ENCODE results near the gene NTRK1. TPM values are rescaled to one million over a fixed set of nuclear protein-coding genes. Genes with fewer than 3 reads are reported as not detected.

NTRK1 gene
- total RNA-seq, 1 donor from 2014 or later = 6.6 TPM

GRCh38 chr1:156908955-156909354 is 48.3 kb downstream of the NTRK1 start:
- Mint-ChIP-seq H3K4me1 (ENCODE audit: unreplicated experiment) (peaks cover 12% of the 10 kb centered on the region), H3K27ac (no peak overlapping the region), H3K36me3 (no peaks in the 10 kb centered on the region), H3K9me3 (no peaks in the 10 kb centered on the region), H3K4me3 (no peak overlapping the region), H3K27me3 (peaks cover 31% of the 10 kb centered on the region)
- no peak for TF ChIP-seq CTCF (conservative IDR thresholded peaks at IDR 0.05)
- DNase-seq (ENCODE audit: extremely low spot score, unreplicated experiment) = no peak

DNA sequence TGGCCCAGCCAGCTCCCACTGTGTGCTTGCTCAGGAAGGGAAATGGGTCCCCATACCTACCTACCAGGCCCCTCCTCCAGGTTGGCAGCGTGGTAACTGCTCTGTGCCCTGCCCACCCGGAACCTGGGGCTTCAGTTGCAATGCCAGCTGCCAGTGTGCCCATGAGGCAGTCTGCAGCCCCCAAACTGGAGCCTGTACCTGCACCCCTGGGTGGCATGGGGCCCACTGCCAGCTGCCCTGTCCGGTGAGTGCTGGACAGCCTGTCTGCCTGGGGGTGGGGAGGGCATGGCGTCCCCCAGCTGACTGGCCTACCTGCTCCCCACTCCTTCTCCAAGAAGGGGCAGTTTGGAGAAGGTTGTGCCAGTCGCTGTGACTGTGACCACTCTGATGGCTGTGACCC is 49.0 kb downstream of the NTRK1 start:
- no peak overlapping the region for H3K4me3 Mint-ChIP-seq
- H3K36me3 Mint-ChIP-seq = no peaks in the 10 kb centered on the region
- no peak for DNase-seq (ENCODE audit: extremely low spot score, unreplicated experiment)
- no peak overlapping the region for H3K27ac Mint-ChIP-seq
- no peaks in the 10 kb centered on the region for H3K9me3 Mint-ChIP-seq
- TF ChIP-seq CTCF (conservative IDR thresholded peaks at IDR 0.05) = no peak
- H3K27me3 Mint-ChIP-seq = peaks cover 33% of the 10 kb centered on the region
- H3K4me1 Mint-ChIP-seq (ENCODE audit: unreplicated experiment) = peaks cover 9% of the 10 kb centered on the region

GRCh38 chr1:156910309-156910782 is 49.7 kb downstream of the NTRK1 start:
- peak; percentile 91 for TF ChIP-seq CTCF (conservative IDR thresholded peaks at IDR 0.05)
- Mint-ChIP-seq H3K4me3 (no peak overlapping the region), H3K27me3 (peaks cover 34% of the 10 kb centered on the region), H3K27ac (no peak overlapping the region), H3K9me3 (no peaks in the 10 kb centered on the region), H3K36me3 (no peaks in the 10 kb centered on the region), H3K4me1 (ENCODE audit: unreplicated experiment) (peaks cover 9% of the 10 kb centered on the region)
- no peak for DNase-seq (ENCODE audit: extremely low spot score, unreplicated experiment)

DNA sequence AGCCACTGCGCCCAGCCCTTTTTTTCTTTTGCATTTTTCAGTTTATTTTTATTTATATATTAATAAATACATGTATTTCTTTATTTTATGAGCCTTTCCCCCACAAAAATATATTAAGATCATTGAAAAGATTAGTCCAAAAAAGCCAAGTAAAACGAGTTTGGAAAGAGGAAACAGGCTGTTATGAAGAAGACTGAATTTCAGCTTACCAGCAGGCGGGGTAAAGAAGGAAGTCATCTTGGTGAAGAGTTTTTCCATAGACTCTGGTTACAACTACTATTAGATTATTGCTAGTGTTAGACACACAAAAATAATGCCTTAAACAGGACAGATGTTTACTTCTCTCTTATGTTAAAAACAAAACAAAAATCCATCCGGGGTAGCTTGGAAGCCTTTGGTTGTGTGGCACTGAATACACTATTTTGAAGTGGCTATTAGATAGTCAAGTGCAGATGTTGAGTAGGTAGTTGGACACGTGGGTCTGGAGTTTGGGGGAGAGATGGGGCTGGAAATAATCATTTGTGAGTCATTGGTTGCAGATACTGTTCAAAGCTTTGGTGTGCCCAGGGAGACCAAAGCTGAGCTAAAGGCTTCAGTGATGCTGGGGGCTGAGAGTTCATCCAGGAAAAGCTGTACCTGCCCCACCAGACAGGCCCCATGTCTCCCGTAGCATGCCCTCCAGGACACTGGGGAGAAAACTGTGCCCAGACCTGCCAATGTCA is 51.1 kb downstream of the NTRK1 start:
- Mint-ChIP-seq H3K4me3 (no peak overlapping the region), H3K27me3 (peaks cover 32% of the 10 kb centered on the region), H3K27ac (no peak overlapping the region), H3K4me1 (ENCODE audit: unreplicated experiment) (peaks cover 9% of the 10 kb centered on the region), H3K9me3 (no peaks in the 10 kb centered on the region), H3K36me3 (peaks cover 3% of the 10 kb centered on the region)
- DNase-seq (ENCODE audit: extremely low spot score, unreplicated experiment) = no peak
- no peak for TF ChIP-seq CTCF (conservative IDR thresholded peaks at IDR 0.05)

DNA sequence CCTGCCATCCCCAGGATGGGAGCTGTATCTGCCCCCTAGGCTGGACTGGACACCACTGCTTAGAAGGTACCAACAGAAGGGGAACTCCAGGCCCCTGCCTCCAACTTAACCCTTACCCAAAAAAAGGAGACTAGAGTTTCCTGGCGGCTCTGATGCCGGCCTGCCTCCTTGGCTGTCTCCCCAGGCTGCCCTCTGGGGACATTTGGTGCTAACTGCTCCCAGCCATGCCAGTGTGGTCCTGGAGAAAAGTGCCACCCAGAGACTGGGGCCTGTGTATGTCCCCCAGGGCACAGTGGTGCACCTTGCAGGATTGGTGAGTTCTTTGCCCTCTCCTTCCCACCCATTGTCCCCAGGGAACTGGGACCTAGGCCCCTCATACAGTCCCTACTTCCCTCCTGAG is 51.6 kb downstream of the NTRK1 start:
- peaks cover 5% of the 10 kb centered on the region for H3K4me1 Mint-ChIP-seq (ENCODE audit: unreplicated experiment)
- H3K27me3 Mint-ChIP-seq = peaks cover 28% of the 10 kb centered on the region
- no peak for TF ChIP-seq CTCF (conservative IDR thresholded peaks at IDR 0.05)
- H3K27ac Mint-ChIP-seq = no peak overlapping the region
- peaks cover 3% of the 10 kb centered on the region for H3K36me3 Mint-ChIP-seq
- DNase-seq (ENCODE audit: extremely low spot score, unreplicated experiment) = no peak
- no peak overlapping the region for H3K4me3 Mint-ChIP-seq
- no peaks in the 10 kb centered on the region for H3K9me3 Mint-ChIP-seq

All from type B pancreatic cell (in vitro differentiated cells).